A549 (cell line): ENCODE data around the gene DNAH1.

Source experiments
- BHLHE40 ChIP-seq: IDR thresholded peaks from 2 replicates; pipeline ENCODE4 v1.6.1; 2012; ENCODE audit warnings: low read depth, low read length, inconsistent platforms
- CTCF ChIP-seq: fragments of >200 bp; sonication (Bioruptor Twin); formaldehyde crosslinking; IDR thresholded peaks from 3 replicates; pipeline ENCODE4 v1.5.1; 2016
- ELK1 ChIP-seq: fragments of 150-350 bp; IDR thresholded peaks from 2 replicates; pipeline ENCODE4 v1.6.1; 2014; ENCODE audit warnings: low read depth, mild to moderate bottlenecking, low read length
- EP300 ChIP-seq, 2 experiments: fragments of >200 bp; sonication (Bioruptor Twin); formaldehyde crosslinking; IDR thresholded peaks; 2 replicates in 1 of 2; 3 replicates in 1 of 2; pipeline ENCODE4 v1.6.1; 2016 to 2017
- JUN ChIP-seq, 2 experiments: fragments of >200 bp; sonication (Bioruptor Twin); formaldehyde crosslinking; IDR thresholded peaks; 2 replicates in 1 of 2; 3 replicates in 1 of 2; pipeline ENCODE4 v1.6.1; 2016 to 2017
- KDM1A ChIP-seq: fragments of 200-600 bp; sonication (generic); IDR thresholded peaks from 2 replicates; pipeline ENCODE4 v1.6.1; 2016; ENCODE audit warnings: low read depth, mild to moderate bottlenecking
- MAX ChIP-seq: IDR thresholded peaks from 2 replicates; pipeline ENCODE4 v1.6.1; 2012
- MYC ChIP-seq: IDR thresholded peaks from 2 replicates; pipeline ENCODE4 v1.6.1; 2012; ENCODE audit warnings: mild to moderate bottlenecking, inconsistent platforms, low read length, improper control_type of control experiment, borderline replicate concordance
- NFE2L2 ChIP-seq: fragments of 150-350 bp; conservative IDR thresholded peaks from 2 replicates; pipeline ENCODE4 v1.6.1; 2014; ENCODE audit warnings: low read length
- POLR2A ChIP-seq: IDR thresholded peaks from 2 replicates; pipeline ENCODE4 v1.6.1; 2012; ENCODE audit warnings: mild to moderate bottlenecking, low read length
- RAD21 ChIP-seq, 2 experiments: fragments of >200 bp in 1 of 2; sonication (Bioruptor Twin) in 1 of 2; formaldehyde crosslinking in 1 of 2; IDR thresholded peaks in 1 of 2; conservative IDR thresholded peaks in 1 of 2; 2 replicates in 1 of 2; 3 replicates in 1 of 2; pipeline ENCODE4 v1.6.1; 2012 to 2018; ENCODE audit warnings: inconsistent platforms in 1 of 2

- TF ChIP-seq CTCF (no peak), MYC (no peak), JUN (IDR thresholded peaks at IDR 0.05) (no peak), POLR2A (no peak), KDM1A (no peak), BHLHE40 (no peak), RAD21 (conservative IDR thresholded peaks at IDR 0.05 in 1 of 2, IDR thresholded peaks at IDR 0.05 in 1 of 2) (no peak), ELK1 (no peak), EP300 (IDR thresholded peaks at IDR 0.05) (no peak), MAX (no peak), NFE2L2 (no peak)
These were observed 31.9 kb downstream of the DNAH1 start for GRCh38 chr3:52347716-52348635.
